HepG2 (cell line): Measurements from ENCODE around the gene CTTNBP2NL. TPM values are rescaled to one million over a fixed set of nuclear protein-coding genes. Genes with fewer than 3 reads are reported as not detected.

Source experiments
- CBX2 ChIP-seq, 2 experiments: fragments of 200-600 bp in 1 of 2; sonication (generic); formaldehyde crosslinking in 1 of 2; IDR thresholded peaks; 2 replicates each; pipeline versions ENCODE4 v1.7.0 to v1.8.1; 2018 to 2022; ENCODE audit warnings: low read depth in 2 of 2, low read length in 1 of 2, mild to moderate bottlenecking in 1 of 2, missing genetic modification reagents in 1 of 2
- ELF1 ChIP-seq: sonication (generic); formaldehyde crosslinking; IDR thresholded peaks from 2 replicates; pipeline ENCODE4 v1.4.0; 2020; ENCODE audit warnings: missing genetic modification reagents
- FOSL2 ChIP-seq: sonication (generic); formaldehyde crosslinking; IDR thresholded peaks from 2 replicates; pipeline ENCODE4 v1.4.0; 2020; ENCODE audit warnings: missing genetic modification reagents
- FOXA3 ChIP-seq: IDR thresholded peaks from 2 replicates; pipeline ENCODE4 v1.6.1; 2016; ENCODE audit warnings: missing genetic modification reagents, missing compliant biosample characterization
- FOXO1 ChIP-seq: sonication (generic); formaldehyde crosslinking; IDR thresholded peaks from 2 replicates; pipeline ENCODE4 v1.4.0; 2020; ENCODE audit warnings: missing genetic modification reagents
- HNRNPLL ChIP-seq: fragments of 200-400 bp; formaldehyde crosslinking; IDR thresholded peaks from 2 replicates; pipeline ENCODE4 v1.6.1; 2017; ENCODE audit warnings: mild to moderate bottlenecking, low read depth, low read length; ENCODE audit not compliant: poor library complexity, severe bottlenecking
- HOXD1 ChIP-seq: sonication (generic); formaldehyde crosslinking; IDR thresholded peaks from 2 replicates; pipeline ENCODE4 v1.5.0; 2020; ENCODE audit warnings: missing genetic modification reagents
- MYC ChIP-seq: sonication (generic); formaldehyde crosslinking; IDR thresholded peaks from 2 replicates; pipeline ENCODE4 v1.9.0; 2021; ENCODE audit warnings: missing genetic modification reagents, borderline replicate concordance
- NR3C1 ChIP-seq: sonication (generic); formaldehyde crosslinking; IDR thresholded peaks from 2 replicates; pipeline ENCODE4 v1.4.0; 2020; ENCODE audit warnings: missing genetic modification reagents
- POLR2AphosphoS5 ChIP-seq: IDR thresholded peaks from 2 replicates; pipeline ENCODE4 v1.6.1; 2012; ENCODE audit warnings: low read depth, low read length
- SKI ChIP-seq: fragments of 450-650 bp; IDR thresholded peaks from one replicate; pipeline ENCODE4 v1.6.1; 2018; ENCODE audit warnings: mild to moderate bottlenecking; ENCODE audit not compliant: partially characterized antibody
- SMAD1 ChIP-seq: sonication (generic); formaldehyde crosslinking; IDR thresholded peaks from 2 replicates; pipeline ENCODE4 v1.4.0; 2020; ENCODE audit warnings: missing genetic modification reagents, low read depth, mild to moderate bottlenecking, borderline replicate concordance
- STAG1 ChIP-seq: sonication (generic); formaldehyde crosslinking; IDR thresholded peaks from 2 replicates; pipeline ENCODE4 v1.4.0; 2020; ENCODE audit warnings: missing genetic modification reagents
- TBP ChIP-seq: sonication (generic); formaldehyde crosslinking; IDR thresholded peaks from 2 replicates; pipeline ENCODE4 v1.5.0; 2020; ENCODE audit warnings: missing genetic modification reagents
- ZBTB1 ChIP-seq: sonication (generic); formaldehyde crosslinking; IDR thresholded peaks from 2 replicates; pipeline ENCODE4 v1.4.0; 2020; ENCODE audit warnings: missing genetic modification reagents, borderline replicate concordance
- ZBTB38 ChIP-seq: sonication (generic); formaldehyde crosslinking; IDR thresholded peaks from 2 replicates; pipeline ENCODE4 v1.5.1; 2020; ENCODE audit warnings: mild to moderate bottlenecking, missing genetic modification reagents
- ZNF143 ChIP-seq: sonication (generic); formaldehyde crosslinking; IDR thresholded peaks from 2 replicates; pipeline ENCODE4 v1.4.0; 2020; ENCODE audit warnings: missing genetic modification reagents
- ZNF263 ChIP-seq: sonication (generic); formaldehyde crosslinking; IDR thresholded peaks from 2 replicates; pipeline ENCODE4 v1.4.0; 2020; ENCODE audit warnings: missing genetic modification reagents
- ZNF274 ChIP-seq: sonication (generic); formaldehyde crosslinking; IDR thresholded peaks from 2 replicates; pipeline ENCODE4 v1.5.1; 2020; ENCODE audit warnings: mild to moderate bottlenecking, missing genetic modification reagents
- ZNF431 ChIP-seq: sonication (generic); formaldehyde crosslinking; IDR thresholded peaks from 2 replicates; pipeline ENCODE4 v1.9.0; 2022; ENCODE audit warnings: missing genetic modification reagents, low read depth, mild to moderate bottlenecking, borderline replicate concordance
- ZNF441 ChIP-seq: sonication (generic); formaldehyde crosslinking; IDR thresholded peaks from 2 replicates; pipeline ENCODE4 v1.7.0; 2021; ENCODE audit warnings: missing genetic modification reagents, borderline replicate concordance
- ZNF558 ChIP-seq: sonication (generic); formaldehyde crosslinking; IDR thresholded peaks from 2 replicates; pipeline ENCODE4 v1.9.0; 2022; ENCODE audit warnings: mild to moderate bottlenecking, missing genetic modification reagents, borderline replicate concordance
- ZNF776 ChIP-seq: sonication (generic); formaldehyde crosslinking; IDR thresholded peaks from 2 replicates; pipeline ENCODE4 v1.4.0; 2020; ENCODE audit warnings: mild to moderate bottlenecking, missing genetic modification reagents
- ZNF883 ChIP-seq: sonication (generic); formaldehyde crosslinking; IDR thresholded peaks from 2 replicates; pipeline ENCODE4 v1.5.1; 2020; ENCODE audit warnings: mild to moderate bottlenecking, missing genetic modification reagents; ENCODE audit errors: not compliant biosample characterization
- polyA plus RNA-seq, 8 experiments: library from polyadenylated mRNA; depleted of rRNA in 3 of 8; stranded (reverse) in 7 of 8; unstranded in 1 of 8; fragments of >200 nt; fragmentation: Illumina TruSeq in 4 of 8; extraction: Trizol in 4 of 8; gene quantifications; 2 replicates each; pipeline versions ENCODE4 v1.2.1 to v1.2.3, GENCODE V29; 2011 to 2016; ENCODE audit warnings: low read depth in 4 of 8, missing spikeins in 1 of 8, mixed read lengths in 1 of 8; ENCODE audit not compliant: insufficient read depth in 1 of 8
- total RNA-seq, 5 experiments: library from RNA; depleted of rRNA; stranded (reverse); fragments of >200 nt; fragmentation: Illumina TruSeq; extraction: Trizol; gene quantifications; 2 replicates each; pipeline ENCODE4 v1.2.3, GENCODE V29; 2016; ENCODE audit warnings: low read depth in 1 of 5
- TF ChIP-seq, protein P1 (sequence below): sonication (generic); formaldehyde crosslinking; IDR thresholded peaks from 2 replicates; pipeline ENCODE4 v1.4.0; 2020; ENCODE audit warnings: missing genetic modification reagents
- TF ChIP-seq, protein P2 (sequence below): sonication (generic); formaldehyde crosslinking; IDR thresholded peaks from 2 replicates; pipeline ENCODE4 v1.5.1; 2020; ENCODE audit warnings: missing genetic modification reagents, mild to moderate bottlenecking, borderline replicate concordance
- TF ChIP-seq, protein P3 (sequence below): IDR thresholded peaks from 2 replicates; pipeline ENCODE4 v1.6.1; 2018; ENCODE audit warnings: missing genetic modification reagents, mild to moderate bottlenecking, missing compliant biosample characterization

Gene CTTNBP2NL
- total and polyA plus RNA-seq, 2 of the 13 experiments (the other 11 are each of a cell fraction or from before 2014, with no cell fraction given) = 2.1 to 4.1 TPM

DNA sequence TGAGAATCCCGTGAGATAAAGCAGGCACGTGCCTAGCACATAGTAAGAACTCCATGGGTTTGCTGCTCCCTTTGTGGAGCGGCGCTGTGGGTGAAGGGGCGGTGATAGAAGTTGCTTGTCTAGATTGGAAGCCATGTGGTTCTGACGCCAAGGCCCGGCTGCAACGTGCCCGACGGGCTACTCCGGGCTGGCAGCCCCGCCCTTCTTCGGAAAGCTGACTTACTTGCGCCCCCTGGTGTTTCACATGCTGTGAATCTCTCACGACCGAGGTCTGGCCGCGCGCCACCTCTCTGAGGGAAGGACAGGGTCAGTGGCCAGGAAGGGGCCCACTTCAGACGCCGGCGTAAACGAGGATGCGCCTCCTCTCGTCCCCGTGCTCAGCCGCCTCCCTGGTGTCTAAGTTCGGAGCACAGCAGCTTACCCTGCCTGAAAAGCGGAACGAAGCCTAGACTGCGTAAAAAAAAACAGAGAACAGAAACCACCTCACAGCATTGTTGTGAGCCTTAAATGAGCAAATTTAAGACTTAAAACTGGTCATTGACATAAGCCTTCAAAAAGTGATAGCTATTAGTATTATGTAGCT is 70.2 kb downstream of the CTTNBP2NL start (continued):
- peak; percentile 49 for TF ChIP-seq FOSL2 (CRISPR knock-in tag)
- TF ChIP-seq SMAD1 (CRISPR knock-in tag) = 0 out of 2 replicates have a peak, but pooled peaks have one; percentile 60
- peak; percentile 18 for TF ChIP-seq SKI
- TF ChIP-seq, protein P1, sequence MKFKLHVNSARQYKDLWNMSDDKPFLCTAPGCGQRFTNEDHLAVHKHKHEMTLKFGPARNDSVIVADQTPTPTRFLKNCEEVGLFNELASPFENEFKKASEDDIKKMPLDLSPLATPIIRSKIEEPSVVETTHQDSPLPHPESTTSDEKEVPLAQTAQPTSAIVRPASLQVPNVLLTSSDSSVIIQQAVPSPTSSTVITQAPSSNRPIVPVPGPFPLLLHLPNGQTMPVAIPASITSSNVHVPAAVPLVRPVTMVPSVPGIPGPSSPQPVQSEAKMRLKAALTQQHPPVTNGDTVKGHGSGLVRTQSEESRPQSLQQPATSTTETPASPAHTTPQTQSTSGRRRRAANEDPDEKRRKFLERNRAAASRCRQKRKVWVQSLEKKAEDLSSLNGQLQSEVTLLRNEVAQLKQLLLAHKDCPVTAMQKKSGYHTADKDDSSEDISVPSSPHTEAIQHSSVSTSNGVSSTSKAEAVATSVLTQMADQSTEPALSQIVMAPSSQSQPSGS (CRISPR knock-in tag) = 0 out of 2 replicates have a peak, but pooled peaks have one; percentile 23
- 0 out of 2 replicates have a peak, but pooled peaks have one; percentile 27 for TF ChIP-seq ZBTB38
- TF ChIP-seq, protein P2, sequence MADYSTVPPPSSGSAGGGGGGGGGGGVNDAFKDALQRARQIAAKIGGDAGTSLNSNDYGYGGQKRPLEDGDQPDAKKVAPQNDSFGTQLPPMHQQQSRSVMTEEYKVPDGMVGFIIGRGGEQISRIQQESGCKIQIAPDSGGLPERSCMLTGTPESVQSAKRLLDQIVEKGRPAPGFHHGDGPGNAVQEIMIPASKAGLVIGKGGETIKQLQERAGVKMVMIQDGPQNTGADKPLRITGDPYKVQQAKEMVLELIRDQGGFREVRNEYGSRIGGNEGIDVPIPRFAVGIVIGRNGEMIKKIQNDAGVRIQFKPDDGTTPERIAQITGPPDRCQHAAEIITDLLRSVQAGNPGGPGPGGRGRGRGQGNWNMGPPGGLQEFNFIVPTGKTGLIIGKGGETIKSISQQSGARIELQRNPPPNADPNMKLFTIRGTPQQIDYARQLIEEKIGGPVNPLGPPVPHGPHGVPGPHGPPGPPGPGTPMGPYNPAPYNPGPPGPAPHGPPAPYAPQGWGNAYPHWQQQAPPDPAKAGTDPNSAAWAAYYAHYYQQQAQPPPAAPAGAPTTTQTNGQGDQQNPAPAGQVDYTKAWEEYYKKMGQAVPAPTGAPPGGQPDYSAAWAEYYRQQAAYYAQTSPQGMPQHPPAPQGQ (CRISPR knock-in tag) = no peak
- peak; percentile 77 for TF ChIP-seq ZNF263 (CRISPR knock-in tag)
- no peak for TF ChIP-seq ZNF558 (CRISPR knock-in tag)
- TF ChIP-seq ZNF431 (CRISPR knock-in tag) = no peak
- no peak for TF ChIP-seq HOXD1 (CRISPR knock-in tag)
- TF ChIP-seq FOXA3 (CRISPR knock-in tag) = peak; percentile 54; the same call in 1 of the 2 replicates
- TF ChIP-seq, protein P3, sequence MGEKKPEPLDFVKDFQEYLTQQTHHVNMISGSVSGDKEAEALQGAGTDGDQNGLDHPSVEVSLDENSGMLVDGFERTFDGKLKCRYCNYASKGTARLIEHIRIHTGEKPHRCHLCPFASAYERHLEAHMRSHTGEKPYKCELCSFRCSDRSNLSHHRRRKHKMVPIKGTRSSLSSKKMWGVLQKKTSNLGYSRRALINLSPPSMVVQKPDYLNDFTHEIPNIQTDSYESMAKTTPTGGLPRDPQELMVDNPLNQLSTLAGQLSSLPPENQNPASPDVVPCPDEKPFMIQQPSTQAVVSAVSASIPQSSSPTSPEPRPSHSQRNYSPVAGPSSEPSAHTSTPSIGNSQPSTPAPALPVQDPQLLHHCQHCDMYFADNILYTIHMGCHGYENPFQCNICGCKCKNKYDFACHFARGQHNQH (CRISPR knock-in tag) = peak; percentile 82
- peak; percentile 57 for TF ChIP-seq HNRNPLL
- no peak for TF ChIP-seq CBX2 (IDR thresholded peaks at IDR 0.05; ENCODE audit: low read depth, low read length)
- peak; percentile 52; the same call in 1 of the 2 replicates for TF ChIP-seq CBX2 (CRISPR knock-in tag; IDR thresholded peaks at IDR 0.05; ENCODE audit: low read depth)
- TF ChIP-seq STAG1 (CRISPR knock-in tag) = peak; percentile 73
- TF ChIP-seq NR3C1 (CRISPR knock-in tag) = no peak
- peak; percentile 61; the same call in 1 of the 2 replicates for TF ChIP-seq ZNF776
- TF ChIP-seq ZNF883 = peak; percentile 53
- 0 out of 2 replicates have a peak, but pooled peaks have one; percentile 28 for TF ChIP-seq ZNF441 (CRISPR knock-in tag)
- no peak for TF ChIP-seq POLR2AphosphoS5
- TF ChIP-seq ZNF274 (CRISPR knock-in tag) = peak; percentile 85
- TF ChIP-seq TBP (CRISPR knock-in tag) = no peak
- no peak for TF ChIP-seq ZBTB1 (CRISPR knock-in tag)
- no peak for TF ChIP-seq ZNF143 (CRISPR knock-in tag)
- TF ChIP-seq FOXO1 (CRISPR knock-in tag) = no peak
- peak; percentile 92 for TF ChIP-seq MYC
- TF ChIP-seq ELF1 (CRISPR knock-in tag) = peak; percentile 44
